PC-3 (cell line): ENCODE results near the gene REEP3. TPM values are rescaled to one million over a fixed set of nuclear protein-coding genes. Genes with fewer than 3 reads are reported as not detected.
A peak's percentile ranks its signal among the peaks of the same experiment; 100 is the strongest.

ENCODE experiments used
- ATAC-seq: fragments of 200-7000 bp; cut with Tn5 transposase; 2 replicates; pipeline ENCODE4 v1.9.1; 2020; ENCODE audit warnings: mild to moderate bottlenecking, moderate library complexity
- BruUV-seq: library from RNA; stranded (reverse); fragments of 400-500 nt; replicated peaks from 2 replicates; lab custom pipeline; 2021; lab: Mats Ljungman, UMichigan
- CTCF ChIA-PET: fragments of 300-600 bp; sonication (Branson Sonifier 250); formaldehyde crosslinking; loops from one replicate; lab custom pipeline; 2022; ENCODE audit warnings: antibody characterized with exemption; lab: Charles Lee
- POLR2A ChIA-PET: fragments of 300-600 bp; sonication (Branson Sonifier 250); formaldehyde crosslinking; loops from one replicate; lab custom pipeline; 2022; ENCODE audit warnings: antibody characterized with exemption; ENCODE audit not compliant: unreplicated experiment; lab: Charles Lee
- DNase-seq: peaks from one replicate; pipeline ENCODE4 v3.0.0-alpha.2; 2015
- H2AFZ ChIP-seq: fragments of 300-600 bp; sonication (generic); 2 replicates; pipeline ENCODE4 v1.6.0; 2016; ENCODE audit warnings: antibody characterized with exemption, low read length
- H3F3A ChIP-seq: fragments of 300-600 bp; sonication (generic); one replicate; pipeline ENCODE4 v1.6.0; 2017; ENCODE audit warnings: antibody characterized with exemption, low read length, control low read depth, mild to moderate bottlenecking; ENCODE audit not compliant: unreplicated experiment
- H3K27ac ChIP-seq: fragments of 300-600 bp; sonication (generic); 2 replicates; pipeline ENCODE4 v1.5.1; 2016; ENCODE audit warnings: mild to moderate bottlenecking, low read length
- H3K27me3 ChIP-seq: fragments of 300-600 bp; sonication (generic); 2 replicates; pipeline ENCODE4 v1.6.1; 2016; ENCODE audit warnings: low read length, mixed read lengths
- H3K36me3 ChIP-seq: fragments of 300-600 bp; sonication (generic); 2 replicates; pipeline ENCODE4 v1.6.1; 2016; ENCODE audit warnings: low read depth, mixed run types, low read length, mixed read lengths
- H3K4me1 ChIP-seq: fragments of 300-600 bp; sonication (generic); 2 replicates; pipeline ENCODE4 v1.5.1; 2016; ENCODE audit warnings: low read length; ENCODE audit not compliant: insufficient read depth
- H3K4me2 ChIP-seq: fragments of 300-600 bp; sonication (generic); 2 replicates; pipeline ENCODE4 v1.6.0; 2016; ENCODE audit warnings: low read length
- H3K4me3 ChIP-seq: fragments of 300-600 bp; sonication (generic); 2 replicates; pipeline ENCODE4 v1.5.1; 2016; ENCODE audit warnings: mild to moderate bottlenecking, low read length, mixed read lengths
- H3K79me2 ChIP-seq: fragments of 300-600 bp; sonication (generic); 2 replicates; pipeline ENCODE4 v1.6.1; 2017; ENCODE audit warnings: low read length, mixed read lengths
- H3K9ac ChIP-seq: fragments of 300-600 bp; sonication (generic); 2 replicates; pipeline ENCODE4 v1.6.0; 2016; ENCODE audit warnings: mild to moderate bottlenecking, low read length
- H3K9me2 ChIP-seq: fragments of 300-600 bp; sonication (generic); replicated peaks from 2 replicates; pipeline ENCODE4 v1.6.1; 2016; ENCODE audit warnings: mixed run types, low read length, mixed read lengths
- H3K9me3 ChIP-seq: fragments of 300-600 bp; sonication (generic); 2 replicates; pipeline ENCODE4 v1.6.1; 2016; ENCODE audit warnings: low read length, mixed read lengths
- H4K20me1 ChIP-seq: fragments of 300-600 bp; sonication (generic); 2 replicates; pipeline ENCODE4 v1.6.1; 2016; ENCODE audit warnings: low read length, mixed read lengths
- CTCF ChIP-seq: fragments of 300-600 bp; sonication (generic); conservative IDR thresholded peaks from 2 replicates; pipeline ENCODE4 v1.5.1; 2017; ENCODE audit warnings: antibody characterized with exemption, low read depth, mild to moderate bottlenecking, low read length
- EZH2 ChIP-seq: fragments of 300-600 bp; sonication (generic); IDR thresholded peaks from one replicate; pipeline ENCODE4 v1.6.1; 2017; ENCODE audit warnings: antibody characterized with exemption, mild to moderate bottlenecking, low read length; ENCODE audit not compliant: unreplicated experiment
- EZH2phosphoT487 ChIP-seq: fragments of 300-600 bp; sonication (generic); IDR thresholded peaks from 2 replicates; pipeline ENCODE4 v1.6.1; 2018; ENCODE audit warnings: mild to moderate bottlenecking, antibody characterized with exemption, low read length, borderline replicate concordance
- intact Hi-C: fragments of 100-400 bp; cut with micrococcal nuclease; formaldehyde crosslinking; loops from 2 replicates; pipeline ENCODE4 v1.9.0; 2023
- total RNA-seq: library from RNA; depleted of rRNA; stranded (reverse); fragments of >200 nt; gene quantifications from 2 replicates; pipeline ENCODE4 v1.2.3, GENCODE V29; 2014

Gene REEP3
- total RNA-seq, 1 experiment from 2014 or later, result 75.2 TPM

GRCh38 chr10:63506554-63506953 is 14.6 kb upstream of the REEP3 start:
- peaks cover 20% of the 10 kb centered on the region for H3K36me3 ChIP-seq
- no peak overlapping the region for H3K4me3 ChIP-seq
- no peak overlapping the region for H3K9ac ChIP-seq
- H3K27me3 ChIP-seq, result no peaks in the 10 kb centered on the region
- no TSS peak for BruUV-seq
- H3K4me1 ChIP-seq, result peaks cover 11% of the 10 kb centered on the region
- 0 out of 2 replicates have a peak, but pooled peaks cover 15% of the 10 kb centered on the region for H3K9me3 ChIP-seq
- DNase-seq (no peak), ATAC-seq (peak; percentile 7; the same call in 1 of the 2 replicates)
- H2AFZ ChIP-seq, result no peak overlapping the region
- CTCF ChIA-PET, result no interaction called here
- H3K27ac ChIP-seq, result no peak overlapping the region
- peaks cover 96% of the 10 kb centered on the region for H3K79me2 ChIP-seq
- peaks cover 10% of the 10 kb centered on the region; the same call in 1 of the 2 replicates for H4K20me1 ChIP-seq
- TF ChIP-seq EZH2, result no peak
- TF ChIP-seq EZH2phosphoT487, result no peak
- no peak for TF ChIP-seq CTCF
- intact Hi-C loops, result no loop called here
- POLR2A ChIA-PET, result interaction anchor here (0.6 to 0.7 kb wide), 2 partner anchors 8 to 39 kb away, joined by 3 read pairs; no protein-coding TSS in a partner anchor
- no peaks in the 10 kb centered on the region for H3K9me2 ChIP-seq
- H3F3A ChIP-seq, result no peaks in the 10 kb centered on the region
- no peak overlapping the region for H3K4me2 ChIP-seq

GRCh38 chr10:63515002-63515763 is 6.0 kb upstream of the REEP3 start:
- Histone ChIP-seq H3K79me2 (peaks cover 100% of the 10 kb centered on the region), H3K9me3 (no peaks in the 10 kb centered on the region), H3K4me3 (peak overlapping the region; percentile 16; the same call in 1 of the 2 replicates), H4K20me1 (peaks cover 45% of the 10 kb centered on the region), H3K4me1 (peaks cover 56% of the 10 kb centered on the region), H2AFZ (0 out of 2 replicates have a peak overlapping the region, but pooled peaks have one; percentile 1), H3K27me3 (no peaks in the 10 kb centered on the region), H3K36me3 (0 out of 2 replicates have a peak, but pooled peaks cover 10% of the 10 kb centered on the region), H3K9me2 (no peaks in the 10 kb centered on the region), H3K4me2 (peak overlapping the region; percentile 54), H3K27ac (peak overlapping the region; percentile 41), H3F3A (peaks cover 9% of the 10 kb centered on the region), H3K9ac (peak overlapping the region; percentile 1; the same call in 1 of the 2 replicates)
- CTCF ChIA-PET, result interaction anchor here (0.5 kb wide), 1 partner anchor 237 kb away, joined by 3 read pairs; no protein-coding TSS in a partner anchor
- TF ChIP-seq CTCF (no peak), EZH2 (no peak), EZH2phosphoT487 (no peak)
- intact Hi-C loops, result loop anchor here (5.0 kb wide), 1 partner anchor 33 kb away; no protein-coding TSS in a partner anchor
- BruUV-seq, result no TSS peak
- POLR2A ChIA-PET, result interaction anchor here (0.5 to 0.7 kb wide), 3 partner anchors 8 to 35 kb away, joined by 3 read pairs; no protein-coding TSS in a partner anchor
- peak; percentile 89 for DNase-seq
- peak; percentile 54 for ATAC-seq
